ENCODE results near the gene C12orf76. TPM values are rescaled to one million over a fixed set of nuclear protein-coding genes. Genes with fewer than 3 reads are reported as not detected.

Gene C12orf76
- total RNA-seq, 1 experiment from 2014 or later: 18.3 TPM

GRCh38 chr12:109994401-109995175 is 53.7 kb downstream of the C12orf76 start:
- POLR2A ChIA-PET: interaction anchor here (0.6 kb wide), 1 partner anchor 1954 kb away, joined by 3 read pairs; no protein-coding TSS in a partner anchor
- DNase-seq (ENCODE audit: low spot score): no peak
- Mint-ChIP-seq H3K9me3 (no peaks in the 10 kb centered on the region), H3K36me3 (no peaks in the 10 kb centered on the region; the same call in 1 of the 2 replicates), H3K4me3 (peak overlapping the region; percentile 93), H3K4me1 (peaks cover 31% of the 10 kb centered on the region), H3K27ac (no peak overlapping the region), H3K27me3 (ENCODE audit: low read depth) (no peaks in the 10 kb centered on the region)
- no peak for ATAC-seq
- TF ChIP-seq GTF2I (CRISPR knock-in tag; conservative IDR thresholded peaks at IDR 0.05): no peak
- no peak for TF ChIP-seq CBFB (CRISPR knock-in tag; IDR thresholded peaks at IDR 0.05; ENCODE audit: low read depth)
- TF ChIP-seq TEAD4 (CRISPR knock-in tag; IDR thresholded peaks at IDR 0.05): no peak
- no peak for TF ChIP-seq MLX (CRISPR knock-in tag; IDR thresholded peaks at IDR 0.05)
- no peak for TF ChIP-seq PRDM15 (CRISPR knock-in tag; IDR thresholded peaks at IDR 0.05)
- TF ChIP-seq FOXP4 (CRISPR knock-in tag; IDR thresholded peaks at IDR 0.05): no peak
- TF ChIP-seq EMX1 (CRISPR knock-in tag; IDR thresholded peaks at IDR 0.05): no peak
- no peak for TF ChIP-seq TEAD1 (CRISPR knock-in tag; IDR thresholded peaks at IDR 0.05)
- no peak for TF ChIP-seq FOXK1 (CRISPR knock-in tag; IDR thresholded peaks at IDR 0.05)
- no peak for TF ChIP-seq ZNF232 (CRISPR knock-in tag; IDR thresholded peaks at IDR 0.05)
- no peak for TF ChIP-seq ATF2 (CRISPR knock-in tag; IDR thresholded peaks at IDR 0.05; ENCODE audit: borderline replicate concordance, low read depth)
- no peak for TF ChIP-seq MYBL2 (CRISPR knock-in tag; IDR thresholded peaks at IDR 0.05)
- TF ChIP-seq ZNF219 (CRISPR knock-in tag; IDR thresholded peaks at IDR 0.05; ENCODE audit: borderline replicate concordance): no peak
- TF ChIP-seq SP1 (CRISPR knock-in tag; conservative IDR thresholded peaks at IDR 0.05): no peak
- no peak for TF ChIP-seq ZNF423 (CRISPR knock-in tag; IDR thresholded peaks at IDR 0.05)
- no peak for TF ChIP-seq ZBTB43 (CRISPR knock-in tag; IDR thresholded peaks at IDR 0.05)
- TF ChIP-seq ARID4B (CRISPR knock-in tag; IDR thresholded peaks at IDR 0.05; ENCODE audit: borderline replicate concordance): no peak
- no peak for TF ChIP-seq FOXP1 (CRISPR knock-in tag; IDR thresholded peaks at IDR 0.05; ENCODE audit: borderline replicate concordance)
- CTCF ChIA-PET: no interaction called here

Measured in WTC11 (cell line).